ENCODE results near the gene SIPA1L3. TPM values are rescaled to one million over a fixed set of nuclear protein-coding genes. Genes with fewer than 3 reads are reported as not detected.

Gene SIPA1L3
- total and polyA plus RNA-seq, 2 of the 13 experiments (the other 11 are each of a cell fraction or from before 2014, with no cell fraction given): 5.5 to 7.7 TPM

GRCh38 chr19:37932985-37933936, 26.3 kb downstream of the SIPA1L3 start:
- intact Hi-C loops (cut with micrococcal nuclease; ENCODE audit: unreplicated experiment): loop anchor here (2.0 kb wide), 1 partner anchor 26 kb away; the partner anchor contains the start of genes SIPA1L3 and WDR87
- Histone ChIP-seq H3K4me1 (ENCODE audit: insufficient read depth, low read length) (peaks cover 69% of the 10 kb centered on the region), H3K4me3 (replicated peaks in 1 of 3; ENCODE audit: insufficient read depth in 1 of 3, low read depth in 2 of 3, low read length in 3 of 3) (peak overlapping the region; percentile 57 to 75 (median 68); a peak in 5 of 6 replicates), H2AFZ (ENCODE audit: low read length) (no peak overlapping the region), H4K20me1 (ENCODE audit: insufficient read depth, low read length) (no peaks in the 10 kb centered on the region), H3K79me2 (ENCODE audit: insufficient read depth, low read length) (peaks cover 34% of the 10 kb centered on the region), H3K27ac (ENCODE audit: extremely low read length, insufficient read depth, low read length) (peak overlapping the region; percentile 87), H3K27me3 (ENCODE audit: control insufficient read depth in 1 of 2, insufficient read depth in 2 of 2, low read length in 2 of 2) (no peaks in the 10 kb centered on the region), H3K4me2 (ENCODE audit: low read depth, low read length) (peak overlapping the region; percentile 97), H3K36me3 (replicated peaks in 1 of 2; ENCODE audit: control insufficient read depth in 1 of 2, insufficient read depth in 2 of 2, low read length in 2 of 2) (no peaks in the 10 kb centered on the region), H3K9ac (ENCODE audit: insufficient read depth, low read depth, low read length) (peak overlapping the region; percentile 81), H3K9me3 (ENCODE audit: low read length) (peaks cover 9% of the 10 kb centered on the region)
- FAIRE-seq (peak; percentile 8), DNase-seq (ENCODE audit: low spot score) (peak; percentile 38), ATAC-seq (peak; percentile 53)
- in situ Hi-C loops (cut with HindIII; ENCODE audit: extremely low pct_ligation_motif_present, low pct_unique_long_range_greater_than_20kb): no loop called here
- WGBS (ENCODE audit: low lambda C conversion rate): 27% methylated on average over 11 of the region's 12 CpGs
- CTCF ChIA-PET (ENCODE audit: low intra/inter-chr PET ratio, low total read pairs): no interaction called here
- BruUV-seq (replicated peaks): TSS peak; percentile 34
- POLR2A ChIA-PET: interaction anchor here (0.6 to 4.8 kb wide), 7 partner anchors 11 to 719 kb away, joined by 3 to 89 read pairs (median 4); partner anchors contain the start of genes PSMD8, SIPA1L3 and WDR87
- no peak for TF ChIP-seq NPAS2 (CRISPR knock-in tag; IDR thresholded peaks at IDR 0.05; ENCODE audit: borderline replicate concordance)
- no peak for TF ChIP-seq ZKSCAN5 (CRISPR knock-in tag; IDR thresholded peaks at IDR 0.05)
- TF ChIP-seq PHF20 (CRISPR knock-in tag; IDR thresholded peaks at IDR 0.05): no peak
- TF ChIP-seq, protein P1, sequence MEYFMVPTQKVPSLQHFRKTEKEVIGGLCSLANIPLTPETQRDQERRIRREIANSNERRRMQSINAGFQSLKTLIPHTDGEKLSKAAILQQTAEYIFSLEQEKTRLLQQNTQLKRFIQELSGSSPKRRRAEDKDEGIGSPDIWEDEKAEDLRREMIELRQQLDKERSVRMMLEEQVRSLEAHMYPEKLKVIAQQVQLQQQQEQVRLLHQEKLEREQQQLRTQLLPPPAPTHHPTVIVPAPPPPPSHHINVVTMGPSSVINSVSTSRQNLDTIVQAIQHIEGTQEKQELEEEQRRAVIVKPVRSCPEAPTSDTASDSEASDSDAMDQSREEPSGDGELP (IDR thresholded peaks at IDR 0.05; ENCODE audit: borderline replicate concordance, low read depth): peak; percentile 39; the same call in 1 of the 2 replicates
- TF ChIP-seq, protein P2, sequence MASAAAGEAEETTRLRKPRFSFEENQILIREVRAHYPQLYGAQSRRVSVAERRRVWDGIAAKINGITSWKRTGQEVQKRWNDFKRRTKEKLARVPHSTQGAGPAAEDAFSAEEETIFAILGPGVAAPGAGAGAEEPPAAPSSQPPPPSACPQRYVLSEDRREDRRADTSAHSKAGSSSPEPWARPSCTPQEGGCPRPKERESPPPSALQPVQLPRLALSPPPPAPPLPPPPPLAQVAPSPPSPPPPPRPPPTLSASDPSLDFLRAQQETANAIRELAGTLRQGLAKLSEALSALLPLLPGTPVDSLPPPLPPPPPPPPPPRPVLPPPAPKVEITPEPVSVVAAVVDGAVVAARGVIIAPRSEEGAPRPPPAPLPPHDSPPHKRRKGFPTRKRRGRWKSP (CRISPR knock-in tag; IDR thresholded peaks at IDR 0.05): no peak
- TF ChIP-seq, protein P3, sequence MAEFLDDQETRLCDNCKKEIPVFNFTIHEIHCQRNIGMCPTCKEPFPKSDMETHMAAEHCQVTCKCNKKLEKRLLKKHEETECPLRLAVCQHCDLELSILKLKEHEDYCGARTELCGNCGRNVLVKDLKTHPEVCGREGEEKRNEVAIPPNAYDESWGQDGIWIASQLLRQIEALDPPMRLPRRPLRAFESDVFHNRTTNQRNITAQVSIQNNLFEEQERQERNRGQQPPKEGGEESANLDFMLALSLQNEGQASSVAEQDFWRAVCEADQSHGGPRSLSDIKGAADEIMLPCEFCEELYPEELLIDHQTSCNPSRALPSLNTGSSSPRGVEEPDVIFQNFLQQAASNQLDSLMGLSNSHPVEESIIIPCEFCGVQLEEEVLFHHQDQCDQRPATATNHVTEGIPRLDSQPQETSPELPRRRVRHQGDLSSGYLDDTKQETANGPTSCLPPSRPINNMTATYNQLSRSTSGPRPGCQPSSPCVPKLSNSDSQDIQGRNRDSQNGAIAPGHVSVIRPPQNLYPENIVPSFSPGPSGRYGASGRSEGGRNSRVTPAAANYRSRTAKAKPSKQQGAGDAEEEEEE (CRISPR knock-in tag; IDR thresholded peaks at IDR 0.05; ENCODE audit: borderline replicate concordance): no peak
- no peak for TF ChIP-seq POLR2G (IDR thresholded peaks at IDR 0.05; ENCODE audit: low read depth, low read length)
- no peak for TF ChIP-seq ZNF350 (CRISPR knock-in tag; IDR thresholded peaks at IDR 0.05; ENCODE audit: borderline replicate concordance, low read depth)
- TF ChIP-seq, protein P4, sequence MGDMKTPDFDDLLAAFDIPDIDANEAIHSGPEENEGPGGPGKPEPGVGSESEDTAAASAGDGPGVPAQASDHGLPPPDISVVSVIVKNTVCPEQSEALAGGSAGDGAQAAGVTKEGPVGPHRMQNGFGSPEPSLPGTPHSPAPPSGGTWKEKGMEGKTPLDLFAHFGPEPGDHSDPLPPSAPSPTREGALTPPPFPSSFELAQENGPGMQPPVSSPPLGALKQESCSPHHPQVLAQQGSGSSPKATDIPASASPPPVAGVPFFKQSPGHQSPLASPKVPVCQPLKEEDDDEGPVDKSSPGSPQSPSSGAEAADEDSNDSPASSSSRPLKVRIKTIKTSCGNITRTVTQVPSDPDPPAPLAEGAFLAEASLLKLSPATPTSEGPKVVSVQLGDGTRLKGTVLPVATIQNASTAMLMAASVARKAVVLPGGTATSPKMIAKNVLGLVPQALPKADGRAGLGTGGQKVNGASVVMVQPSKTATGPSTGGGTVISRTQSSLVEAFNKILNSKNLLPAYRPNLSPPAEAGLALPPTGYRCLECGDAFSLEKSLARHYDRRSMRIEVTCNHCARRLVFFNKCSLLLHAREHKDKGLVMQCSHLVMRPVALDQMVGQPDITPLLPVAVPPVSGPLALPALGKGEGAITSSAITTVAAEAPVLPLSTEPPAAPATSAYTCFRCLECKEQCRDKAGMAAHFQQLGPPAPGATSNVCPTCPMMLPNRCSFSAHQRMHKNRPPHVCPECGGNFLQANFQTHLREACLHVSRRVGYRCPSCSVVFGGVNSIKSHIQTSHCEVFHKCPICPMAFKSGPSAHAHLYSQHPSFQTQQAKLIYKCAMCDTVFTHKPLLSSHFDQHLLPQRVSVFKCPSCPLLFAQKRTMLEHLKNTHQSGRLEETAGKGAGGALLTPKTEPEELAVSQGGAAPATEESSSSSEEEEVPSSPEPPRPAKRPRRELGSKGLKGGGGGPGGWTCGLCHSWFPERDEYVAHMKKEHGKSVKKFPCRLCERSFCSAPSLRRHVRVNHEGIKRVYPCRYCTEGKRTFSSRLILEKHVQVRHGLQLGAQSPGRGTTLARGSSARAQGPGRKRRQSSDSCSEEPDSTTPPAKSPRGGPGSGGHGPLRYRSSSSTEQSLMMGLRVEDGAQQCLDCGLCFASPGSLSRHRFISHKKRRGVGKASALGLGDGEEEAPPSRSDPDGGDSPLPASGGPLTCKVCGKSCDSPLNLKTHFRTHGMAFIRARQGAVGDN (CRISPR knock-in tag; IDR thresholded peaks at IDR 0.05): peak; percentile 53
- 0 out of 2 replicates have a peak, but pooled peaks have one; percentile 7 for TF ChIP-seq ZHX1 (CRISPR knock-in tag; IDR thresholded peaks at IDR 0.05; ENCODE audit: low read depth)
